MV-4-11 (cell line): ENCODE results near the gene ASAP2.
"Not testable (repeated sequence)": the region's sequence is repeated elsewhere in the genome, so short reads cannot be mapped to it uniquely, and the experiment has no call there.

Experiments
- DNase-seq: peaks from one replicate; lab custom pipeline; 2025; lab: John Stamatoyannopoulos, UW

Gene ASAP2

GRCh38 chr2:9251154-9252001 is 44.8 kb downstream of the ASAP2 start:
- DNase-seq = no peak

GRCh38 chr2:9252002-9252357 is 45.4 kb downstream of the ASAP2 start:
- DNase-seq = no peak

- DNase-seq = no peak
Observed at GRCh38 chr2:9255416-9255815, 48.8 kb downstream of the ASAP2 start.

DNA sequence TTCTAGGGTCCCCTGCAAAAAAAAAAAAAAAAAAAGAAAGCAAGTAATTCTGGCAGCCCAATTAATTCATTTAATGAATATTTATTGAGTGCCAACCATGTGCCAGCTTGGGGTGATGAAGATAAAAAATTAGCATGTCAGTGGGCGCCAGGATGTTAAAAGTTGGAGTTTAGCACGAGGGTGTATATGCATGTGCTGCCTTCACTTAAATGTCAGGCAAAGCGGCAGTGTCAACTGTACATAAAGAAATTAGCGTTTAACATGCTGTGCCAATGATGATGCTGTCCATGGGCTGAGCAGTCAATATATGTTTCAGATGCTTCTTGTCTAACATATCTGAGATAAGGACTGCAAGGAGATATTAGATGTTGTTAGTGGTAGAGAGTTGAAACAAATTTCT is 49.5 kb downstream of the ASAP2 start:
- no peak for DNase-seq

GRCh38 chr2:9256570-9257043 is 50.0 kb downstream of the ASAP2 start:
- no peak for DNase-seq

- DNase-seq = peak; percentile 71
Observed at GRCh38 chr2:9258501-9258900, 51.9 kb downstream of the ASAP2 start.

- DNase-seq = no peak
Observed at GRCh38 chr2:9258953-9259399, 52.4 kb downstream of the ASAP2 start.

- peak; percentile 93 for DNase-seq
Observed at GRCh38 chr2:9260464-9260918, 53.9 kb downstream of the ASAP2 start.

- DNase-seq = peak; percentile 68
Observed at GRCh38 chr2:9261231-9261883, 54.7 kb downstream of the ASAP2 start.

DNA sequence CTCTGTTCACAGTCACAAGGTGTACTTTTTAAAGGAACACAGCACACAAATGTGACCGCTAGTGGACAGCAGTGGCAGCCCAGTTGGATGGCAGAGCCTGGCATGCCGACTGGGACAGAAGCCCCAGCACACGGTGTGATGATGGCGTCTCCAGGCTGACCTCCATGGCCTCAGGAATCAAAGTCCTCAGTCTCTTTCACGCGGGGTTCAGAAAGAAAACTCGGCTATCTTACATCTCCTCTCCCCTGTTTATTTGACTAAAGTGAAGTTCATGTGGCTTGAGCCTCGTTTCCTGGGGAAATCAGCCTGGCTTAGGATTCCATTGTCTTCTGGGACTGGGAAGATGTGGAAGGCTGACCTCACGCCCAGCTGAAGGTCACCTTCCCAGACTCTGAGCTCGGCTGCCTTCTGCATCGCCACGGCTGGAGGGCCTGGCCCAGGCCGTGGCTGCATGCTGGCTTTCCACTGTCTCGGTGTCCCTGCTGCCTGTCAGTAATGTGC is 56.1 kb downstream of the ASAP2 start:
- DNase-seq = no peak

DNA sequence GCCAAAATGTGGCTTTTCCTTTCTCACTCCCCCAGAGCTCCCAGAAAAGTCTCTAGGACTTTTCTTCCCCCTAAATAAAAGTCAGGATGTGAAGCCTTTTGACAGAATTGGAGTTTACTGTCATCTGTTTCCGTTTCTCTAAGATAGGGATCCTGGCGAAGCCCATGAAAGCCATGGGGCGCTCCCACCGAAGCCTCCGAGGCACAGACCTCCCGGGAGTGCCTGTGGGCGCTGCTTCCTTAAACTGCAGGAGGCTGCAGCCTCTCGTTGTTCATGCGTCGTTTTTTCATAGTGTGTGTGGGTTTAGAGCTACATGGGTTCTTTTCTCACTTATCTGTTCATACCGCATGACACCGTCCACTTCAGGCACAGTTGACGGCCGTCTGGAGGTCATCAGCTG is 56.8 kb downstream of the ASAP2 start:
- DNase-seq = peak; percentile 59

GRCh38 chr2:9264301-9264700 is 57.7 kb downstream of the ASAP2 start:
- no peak for DNase-seq

DNA sequence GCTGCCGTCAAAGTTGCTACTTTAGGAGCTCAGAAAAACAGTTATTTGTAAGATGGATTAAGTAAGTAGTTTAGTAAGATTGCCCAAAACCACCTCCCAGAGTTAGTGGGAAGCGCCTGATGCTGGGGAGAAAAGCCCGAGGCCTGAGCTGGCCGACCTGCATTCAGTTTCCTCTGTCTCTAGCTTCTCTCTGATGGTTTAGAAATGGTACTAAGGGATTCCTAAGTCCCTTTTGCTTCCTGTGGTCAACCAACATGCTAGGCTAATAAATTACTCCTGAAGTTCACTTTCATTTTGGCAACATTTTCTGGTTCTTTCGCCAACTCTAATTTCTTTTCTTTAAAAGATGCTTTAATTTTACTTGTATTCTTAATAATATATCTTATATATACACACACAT is 60.1 kb downstream of the ASAP2 start:
- peak; percentile 85 for DNase-seq

GRCh38 chr2:9267286-9267685 is 60.7 kb downstream of the ASAP2 start:
- not testable (repeated sequence) for DNase-seq

GRCh38 chr2:9268301-9269080 is 61.9 kb downstream of the ASAP2 start:
- no peak for DNase-seq

DNA sequence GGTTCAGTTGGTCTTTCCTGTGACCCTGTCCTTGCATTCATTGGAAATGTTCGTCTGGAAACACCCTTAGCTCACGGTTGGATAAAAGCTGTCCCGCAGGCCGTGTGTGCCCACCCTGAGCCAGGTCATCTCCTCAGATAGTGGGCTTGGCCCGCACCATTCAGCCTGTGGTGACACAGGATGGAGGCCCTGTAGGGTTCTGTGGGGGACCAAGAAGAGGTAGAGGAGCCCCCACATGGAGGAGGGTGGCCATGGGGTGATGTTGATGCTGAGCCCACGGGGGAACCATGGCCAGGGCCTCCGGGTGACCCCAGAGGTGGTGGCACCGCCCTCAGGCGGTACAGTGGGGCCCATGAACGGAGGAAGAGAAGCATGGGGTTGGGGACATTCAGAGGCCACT is 62.7 kb downstream of the ASAP2 start:
- no peak for DNase-seq

- no peak for DNase-seq
Observed at GRCh38 chr2:9269695-9270360, 63.2 kb downstream of the ASAP2 start.

DNA sequence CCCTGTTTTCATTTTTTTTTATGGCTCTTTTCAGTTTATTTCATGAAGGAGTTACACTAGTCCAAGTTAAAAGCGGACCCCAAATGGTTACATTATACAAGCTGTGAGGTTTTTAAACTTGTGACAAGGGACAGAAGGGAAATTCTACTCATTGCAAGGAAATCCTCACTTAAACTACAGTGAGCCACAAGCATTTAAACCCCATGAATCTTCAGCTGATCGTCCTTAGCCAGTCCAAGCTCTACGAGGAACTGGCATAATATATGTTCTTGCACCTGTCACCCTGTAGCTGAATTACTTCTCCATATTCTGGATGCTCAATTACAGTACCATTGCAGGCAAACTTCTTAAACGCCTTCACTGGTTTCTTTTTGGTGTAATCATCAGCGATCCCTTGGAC is 64.5 kb downstream of the ASAP2 start:
- DNase-seq = peak; percentile 74

DNA sequence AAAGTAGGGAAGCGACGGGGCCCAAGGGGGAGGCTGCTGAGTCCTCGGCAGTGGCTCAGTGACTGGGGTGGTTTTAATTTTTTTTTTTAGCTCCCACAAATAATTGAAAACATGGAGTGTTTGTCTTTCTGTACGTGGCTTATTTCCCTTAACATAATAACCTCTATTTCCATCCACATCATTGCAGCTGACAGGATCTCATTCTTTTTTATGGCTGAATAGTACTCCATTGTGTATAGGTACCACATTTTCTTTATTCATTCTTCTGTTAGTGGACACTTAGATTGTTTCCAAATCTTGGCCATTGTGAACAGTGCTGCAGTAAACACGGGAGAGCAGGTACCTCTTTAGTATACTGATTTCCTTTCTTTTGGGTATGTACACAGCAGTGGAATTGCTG is 65.1 kb downstream of the ASAP2 start:
- no peak for DNase-seq

- no peak for DNase-seq
Observed at GRCh38 chr2:9273486-9274130, 67.0 kb downstream of the ASAP2 start.

- no peak for DNase-seq
Observed at GRCh38 chr2:9274701-9275343, 68.2 kb downstream of the ASAP2 start.
